Mesendoderm (in vitro differentiated cells): ENCODE results near the gene SAMD4A.

Experiments used
- DNase-seq: peaks from one replicate; pipeline ENCODE4 v3.0.0; 2013
- H2AK5ac ChIP-seq: 2 replicates; pipeline ENCODE4 v1.6.1; 2013; ENCODE audit warnings: low read length, inconsistent platforms
- H2BK120ac ChIP-seq: 2 replicates; pipeline ENCODE4 v1.6.1; 2013; ENCODE audit warnings: low read depth, mild to moderate bottlenecking, low read length, moderate library complexity, mixed read lengths
- H2BK15ac ChIP-seq: replicated peaks from 2 replicates; pipeline ENCODE4 v1.6.1; 2013; ENCODE audit warnings: low read depth, mild to moderate bottlenecking, moderate library complexity
- H2BK5ac ChIP-seq: 2 replicates; pipeline ENCODE4 v1.6.1; 2013; ENCODE audit warnings: low read length, inconsistent platforms
- H3K18ac ChIP-seq: 2 replicates; pipeline ENCODE4 v1.6.1; 2013; ENCODE audit warnings: mild to moderate bottlenecking, low read length, mixed read lengths
- H3K23ac ChIP-seq: one replicate; pipeline ENCODE4 v1.6.1; 2013; ENCODE audit warnings: low read length
- H3K27ac ChIP-seq: 2 replicates; pipeline ENCODE4 v1.5.1; 2013; ENCODE audit warnings: low read depth, mild to moderate bottlenecking, inconsistent platforms, low read length, moderate library complexity
- H3K27me3 ChIP-seq: 2 replicates; pipeline ENCODE4 v1.6.1; 2013; ENCODE audit warnings: low read length, control low read depth, mild to moderate bottlenecking, inconsistent platforms; ENCODE audit not compliant: insufficient read depth, poor library complexity
- H3K36me3 ChIP-seq: 2 replicates; pipeline ENCODE4 v1.6.1; 2013; ENCODE audit warnings: low read length, inconsistent platforms; ENCODE audit not compliant: control insufficient read depth, insufficient read depth
- H3K4ac ChIP-seq: one replicate; pipeline ENCODE4 v1.6.1; 2013; ENCODE audit warnings: low read depth, mild to moderate bottlenecking, low read length, moderate library complexity
- H3K4me1 ChIP-seq: 2 replicates; pipeline ENCODE4 v1.6.1; 2013; ENCODE audit warnings: low read depth, low read length, inconsistent platforms; ENCODE audit not compliant: control insufficient read depth
- H3K4me2 ChIP-seq: 2 replicates; pipeline ENCODE4 v1.6.1; 2013; ENCODE audit warnings: low read length
- H3K4me3 ChIP-seq: 2 replicates; pipeline ENCODE4 v1.5.1; 2013; ENCODE audit warnings: mild to moderate bottlenecking, low read length
- H3K56ac ChIP-seq: one replicate; pipeline ENCODE4 v1.6.1; 2013; ENCODE audit warnings: low read length
- H3K79me1 ChIP-seq: 2 replicates; pipeline ENCODE4 v1.6.1; 2013; ENCODE audit warnings: low read length, inconsistent platforms
- H3K79me2 ChIP-seq: 2 replicates; pipeline ENCODE4 v1.6.1; 2013; ENCODE audit warnings: mild to moderate bottlenecking, low read length; ENCODE audit not compliant: control insufficient read depth, insufficient read depth
- H3K9ac ChIP-seq: 2 replicates; pipeline ENCODE4 v1.6.1; 2013; ENCODE audit warnings: low read length, inconsistent platforms
- H4K5ac ChIP-seq: one replicate; pipeline ENCODE4 v1.6.1; 2013; ENCODE audit warnings: low read length
- H4K8ac ChIP-seq: one replicate; pipeline ENCODE4 v1.6.1; 2013; ENCODE audit warnings: low read depth, mild to moderate bottlenecking, control low read depth, low read length, moderate library complexity
- WGBS: extraction: QIAGEN DNeasy Blood & Tissue Kit; methylation state at CpG from one replicate; pipeline ENCODE4 v1.1.7; 2013; ENCODE audit warnings: low lambda C conversion rate, missing lambda C conversion rate; ENCODE audit not compliant: insufficient coverage; ENCODE audit errors: extremely low coverage; 5-methylcytosine and 5-hydroxymethylcytosine counted together

SAMD4A gene

GRCh38 chr14:54839701-54840119 lies 272.8 kb downstream of the SAMD4A start:
- no peaks in the 10 kb centered on the region for H3K36me3 ChIP-seq
- H4K5ac ChIP-seq: no peak overlapping the region
- no peaks in the 10 kb centered on the region for H3K4me1 ChIP-seq
- H2BK15ac ChIP-seq: no peak overlapping the region
- no peaks in the 10 kb centered on the region for H3K79me2 ChIP-seq
- no peak overlapping the region for H2BK5ac ChIP-seq
- WGBS: no CpG with 5 or more reads among the region's 3 CpGs
- H3K56ac ChIP-seq: no peak overlapping the region
- H3K4me3 ChIP-seq: no peak overlapping the region
- H2AK5ac ChIP-seq: no peak overlapping the region
- no peak overlapping the region for H3K18ac ChIP-seq
- no peak overlapping the region for H3K4ac ChIP-seq
- H3K27me3 ChIP-seq: no peaks in the 10 kb centered on the region
- H3K9ac ChIP-seq: no peak overlapping the region
- H2BK120ac ChIP-seq: no peak overlapping the region
- H3K79me1 ChIP-seq: no peaks in the 10 kb centered on the region
- no peak overlapping the region for H4K8ac ChIP-seq
- H3K4me2 ChIP-seq: no peak overlapping the region
- DNase-seq: no peak
- H3K23ac ChIP-seq: no peak overlapping the region
- H3K27ac ChIP-seq: no peak overlapping the region

- Histone ChIP-seq H3K18ac (no peak overlapping the region), H3K36me3 (no peaks in the 10 kb centered on the region), H3K9ac (no peak overlapping the region), H3K4ac (no peak overlapping the region), H3K27me3 (no peaks in the 10 kb centered on the region), H3K4me3 (no peak overlapping the region), H3K79me2 (no peaks in the 10 kb centered on the region), H2AK5ac (no peak overlapping the region), H3K23ac (no peak overlapping the region), H3K4me1 (no peaks in the 10 kb centered on the region), H4K8ac (no peak overlapping the region), H3K56ac (no peak overlapping the region), H2BK5ac (no peak overlapping the region), H4K5ac (no peak overlapping the region), H2BK120ac (no peak overlapping the region), H3K27ac (no peak overlapping the region), H2BK15ac (no peak overlapping the region), H3K4me2 (no peak overlapping the region), H3K79me1 (no peaks in the 10 kb centered on the region)
- no CpG with 5 or more reads among the region's 3 CpGs for WGBS
- DNase-seq: no peak
Observed at GRCh38 chr14:54840336-54840735, 273.4 kb downstream of the SAMD4A start.

GRCh38 chr14:54840798-54841197 lies 273.9 kb downstream of the SAMD4A start:
- Histone ChIP-seq H4K8ac (no peak overlapping the region), H2BK120ac (no peak overlapping the region), H4K5ac (no peak overlapping the region), H3K18ac (no peak overlapping the region), H3K4me3 (no peak overlapping the region), H3K27ac (no peak overlapping the region), H2BK15ac (no peak overlapping the region), H3K79me2 (no peaks in the 10 kb centered on the region), H3K4me2 (no peak overlapping the region), H3K79me1 (no peaks in the 10 kb centered on the region), H3K56ac (no peak overlapping the region), H2BK5ac (no peak overlapping the region), H3K27me3 (no peaks in the 10 kb centered on the region), H2AK5ac (no peak overlapping the region), H3K9ac (no peak overlapping the region), H3K4me1 (no peaks in the 10 kb centered on the region), H3K23ac (no peak overlapping the region), H3K36me3 (no peaks in the 10 kb centered on the region), H3K4ac (no peak overlapping the region)
- no peak for DNase-seq
- WGBS: no CpG with 5 or more reads among the region's 1 CpG
